Hepatocyte (in vitro differentiated cells): Measurements from ENCODE around the gene BCAS3.

Experiments
- EZH2 ChIP-seq: fragments of 200-600 bp; sonication (generic); IDR thresholded peaks from 2 replicates; pipeline ENCODE4 v1.6.1; 2016; ENCODE audit warnings: antibody characterized with exemption, mild to moderate bottlenecking, borderline replicate concordance
- TF ChIP-seq, protein P1 (sequence below): fragments of 200-600 bp; sonication (generic); IDR thresholded peaks from 2 replicates; pipeline ENCODE4 v1.5.1; 2016; ENCODE audit warnings: antibody characterized with exemption, mild to moderate bottlenecking; ENCODE audit not compliant: poor library complexity

DNA sequence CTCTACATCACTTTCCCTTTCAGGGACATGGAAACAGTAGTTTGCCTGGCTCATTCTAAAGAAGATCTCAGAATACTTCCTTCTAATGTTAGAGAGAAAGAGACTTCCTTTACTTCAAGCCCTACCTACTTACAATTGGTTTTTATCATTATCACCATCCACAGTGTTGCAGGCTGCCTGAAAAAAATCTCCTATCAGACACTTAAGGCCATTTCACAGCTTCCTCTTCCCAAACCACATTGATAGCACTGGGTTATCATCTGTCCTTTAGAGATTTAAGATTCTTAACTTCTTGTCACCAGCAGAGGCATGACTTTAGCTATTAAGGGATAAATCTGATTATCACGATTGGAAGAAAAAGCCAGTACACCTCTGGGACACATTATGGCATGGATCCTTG, 543.5 kb downstream of the BCAS3 start:
- TF ChIP-seq, protein P1, sequence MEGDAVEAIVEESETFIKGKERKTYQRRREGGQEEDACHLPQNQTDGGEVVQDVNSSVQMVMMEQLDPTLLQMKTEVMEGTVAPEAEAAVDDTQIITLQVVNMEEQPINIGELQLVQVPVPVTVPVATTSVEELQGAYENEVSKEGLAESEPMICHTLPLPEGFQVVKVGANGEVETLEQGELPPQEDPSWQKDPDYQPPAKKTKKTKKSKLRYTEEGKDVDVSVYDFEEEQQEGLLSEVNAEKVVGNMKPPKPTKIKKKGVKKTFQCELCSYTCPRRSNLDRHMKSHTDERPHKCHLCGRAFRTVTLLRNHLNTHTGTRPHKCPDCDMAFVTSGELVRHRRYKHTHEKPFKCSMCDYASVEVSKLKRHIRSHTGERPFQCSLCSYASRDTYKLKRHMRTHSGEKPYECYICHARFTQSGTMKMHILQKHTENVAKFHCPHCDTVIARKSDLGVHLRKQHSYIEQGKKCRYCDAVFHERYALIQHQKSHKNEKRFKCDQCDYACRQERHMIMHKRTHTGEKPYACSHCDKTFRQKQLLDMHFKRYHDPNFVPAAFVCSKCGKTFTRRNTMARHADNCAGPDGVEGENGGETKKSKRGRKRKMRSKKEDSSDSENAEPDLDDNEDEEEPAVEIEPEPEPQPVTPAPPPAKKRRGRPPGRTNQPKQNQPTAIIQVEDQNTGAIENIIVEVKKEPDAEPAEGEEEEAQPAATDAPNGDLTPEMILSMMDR, result no peak
- TF ChIP-seq EZH2, result no peak
